Upper lobe of left lung (tissue), 4 donors: ENCODE results near the gene SMAD3.

Experiments used
- CTCF ChIP-seq, 6 experiments: fragments of 450-650 bp in 4 of 6; fragments of 200-600 bp in 2 of 6; sonication (generic) in 2 of 6; IDR thresholded peaks; one replicate each; pipeline ENCODE4 v1.5.1; 2016 to 2019; ENCODE audit warnings: antibody characterized with exemption in 6 of 6
- POLR2A ChIP-seq, 4 donors: fragments of 450-650 bp; IDR thresholded peaks; one replicate each; pipeline ENCODE4 v1.5.1; 2016 to 2017; ENCODE audit warnings: antibody characterized with exemption in 4 of 4, mild to moderate bottlenecking in 2 of 4

DNA sequence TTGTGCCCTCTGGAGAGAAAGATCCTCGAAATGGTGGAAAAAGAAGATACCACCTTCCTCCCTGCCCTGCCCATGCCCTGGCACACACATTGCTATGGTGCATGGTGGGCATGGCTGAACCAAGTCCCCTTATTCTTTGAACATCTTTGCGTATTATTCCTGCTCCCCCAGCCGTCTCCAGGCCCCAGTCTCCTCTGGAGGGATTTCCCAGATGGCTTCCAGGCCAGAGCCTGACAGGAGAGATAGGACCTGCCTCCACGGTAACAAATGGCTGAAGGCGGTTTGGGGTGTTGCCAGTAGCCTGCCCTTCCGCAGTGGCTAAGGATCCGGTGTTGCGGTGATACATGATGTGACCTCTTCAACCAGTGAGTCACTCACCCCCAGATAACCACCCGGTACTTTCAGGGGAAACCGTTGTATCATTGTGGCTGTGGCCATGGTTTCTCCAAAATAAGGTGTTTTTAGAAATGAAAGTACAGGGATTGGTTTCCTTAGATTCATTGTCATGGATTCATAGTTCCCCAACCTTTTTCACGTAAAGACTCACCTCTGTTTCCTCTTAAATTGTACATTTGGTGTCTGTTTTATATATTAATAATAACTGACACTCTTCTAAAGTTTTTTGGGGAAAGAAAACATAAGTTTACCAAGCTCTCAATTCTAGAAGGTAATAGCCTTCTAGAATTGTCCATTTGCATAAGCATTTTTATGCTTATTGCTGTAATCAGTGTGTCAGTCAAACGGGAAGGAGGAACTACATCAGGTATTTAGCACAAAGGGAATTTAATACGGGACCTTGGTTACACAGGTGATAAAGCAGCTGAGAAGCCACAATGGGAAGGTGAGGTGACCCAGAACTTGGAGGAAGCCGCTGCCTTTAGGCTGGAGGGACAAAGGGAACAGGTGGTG, 25.9 kb downstream of the SMAD3 start:
- TF ChIP-seq CTCF (IDR thresholded peaks at IDR 0.05): no peak
- no peak for TF ChIP-seq POLR2A (IDR thresholded peaks at IDR 0.05)
